ENCODE data around the gene PLGRKT.

The PLGRKT gene

DNA sequence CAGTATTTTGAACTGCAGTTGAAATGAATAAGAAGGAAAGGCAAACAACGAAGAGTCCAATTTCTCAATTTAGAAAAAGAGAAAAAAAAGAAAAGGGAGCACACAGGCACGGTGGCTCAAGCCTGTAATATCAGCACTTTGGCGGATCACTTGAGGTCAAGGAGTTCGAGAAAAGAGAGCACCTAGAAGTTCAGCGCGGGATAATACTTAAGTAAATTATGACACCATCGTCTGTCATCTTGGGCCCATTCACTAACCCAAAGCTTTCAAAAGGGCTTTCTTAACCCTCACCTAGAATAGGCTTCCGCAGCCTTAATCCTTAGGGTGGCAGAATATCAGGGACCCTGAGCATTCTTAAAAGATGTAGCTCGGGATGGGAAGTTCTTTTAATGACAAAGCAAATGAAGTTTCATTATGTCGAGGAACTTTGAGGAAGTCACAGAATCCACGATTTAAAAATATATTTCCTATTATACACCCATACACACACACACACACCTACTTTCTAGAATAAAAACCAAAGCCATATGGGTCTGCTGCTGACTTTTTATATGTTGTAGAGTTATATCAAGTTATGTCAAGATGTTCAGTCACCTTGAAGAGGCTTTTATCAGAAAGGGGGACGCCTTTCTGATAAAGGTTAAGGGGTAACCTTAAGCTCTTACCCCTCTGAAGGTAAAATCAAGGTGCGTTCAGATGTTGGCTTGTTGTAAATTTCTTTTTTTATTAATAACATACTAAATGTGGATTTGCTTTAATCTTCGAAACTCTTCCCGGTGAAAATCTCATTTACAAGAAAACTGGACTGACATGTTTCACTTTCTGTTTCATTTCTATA is 12.0 kb upstream of the PLGRKT start:
- Histone ChIP-seq H3K4me1 (ENCODE audit: control insufficient read depth, low read length) (peaks cover 11% of the 10 kb centered on the region), H3K27me3 (ENCODE audit: control insufficient read depth, low read length) (peaks cover 42% of the 10 kb centered on the region), H3K9me2 (replicated peaks; ENCODE audit: control insufficient read depth, low read length) (no peaks in the 10 kb centered on the region), H3K36me3 (ENCODE audit: control insufficient read depth, low read length) (no peaks in the 10 kb centered on the region), H4K20me1 (ENCODE audit: control insufficient read depth, insufficient read depth, low read depth, low read length) (no peaks in the 10 kb centered on the region), H3K27ac (ENCODE audit: low read depth, low read length) (no peak overlapping the region), H3F3A (ENCODE audit: control insufficient read depth, insufficient read depth) (no peaks in the 10 kb centered on the region), H3K4me2 (ENCODE audit: low read length) (peak overlapping the region; percentile 84), H3K4me3 (ENCODE audit: low read length) (peak overlapping the region; percentile 76), H3K9me3 (ENCODE audit: control insufficient read depth, insufficient read depth, low read length) (no peaks in the 10 kb centered on the region), H3K79me2 (ENCODE audit: control insufficient read depth, low read length) (no peaks in the 10 kb centered on the region)
- TF ChIP-seq EZH2phosphoT487 (IDR thresholded peaks at IDR 0.05; ENCODE audit: borderline replicate concordance, low read length), result no peak
- TF ChIP-seq, protein P1, sequence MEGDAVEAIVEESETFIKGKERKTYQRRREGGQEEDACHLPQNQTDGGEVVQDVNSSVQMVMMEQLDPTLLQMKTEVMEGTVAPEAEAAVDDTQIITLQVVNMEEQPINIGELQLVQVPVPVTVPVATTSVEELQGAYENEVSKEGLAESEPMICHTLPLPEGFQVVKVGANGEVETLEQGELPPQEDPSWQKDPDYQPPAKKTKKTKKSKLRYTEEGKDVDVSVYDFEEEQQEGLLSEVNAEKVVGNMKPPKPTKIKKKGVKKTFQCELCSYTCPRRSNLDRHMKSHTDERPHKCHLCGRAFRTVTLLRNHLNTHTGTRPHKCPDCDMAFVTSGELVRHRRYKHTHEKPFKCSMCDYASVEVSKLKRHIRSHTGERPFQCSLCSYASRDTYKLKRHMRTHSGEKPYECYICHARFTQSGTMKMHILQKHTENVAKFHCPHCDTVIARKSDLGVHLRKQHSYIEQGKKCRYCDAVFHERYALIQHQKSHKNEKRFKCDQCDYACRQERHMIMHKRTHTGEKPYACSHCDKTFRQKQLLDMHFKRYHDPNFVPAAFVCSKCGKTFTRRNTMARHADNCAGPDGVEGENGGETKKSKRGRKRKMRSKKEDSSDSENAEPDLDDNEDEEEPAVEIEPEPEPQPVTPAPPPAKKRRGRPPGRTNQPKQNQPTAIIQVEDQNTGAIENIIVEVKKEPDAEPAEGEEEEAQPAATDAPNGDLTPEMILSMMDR (IDR thresholded peaks at IDR 0.05; ENCODE audit: low read depth, low read length, poor library complexity, severe bottlenecking), result no peak

DNA sequence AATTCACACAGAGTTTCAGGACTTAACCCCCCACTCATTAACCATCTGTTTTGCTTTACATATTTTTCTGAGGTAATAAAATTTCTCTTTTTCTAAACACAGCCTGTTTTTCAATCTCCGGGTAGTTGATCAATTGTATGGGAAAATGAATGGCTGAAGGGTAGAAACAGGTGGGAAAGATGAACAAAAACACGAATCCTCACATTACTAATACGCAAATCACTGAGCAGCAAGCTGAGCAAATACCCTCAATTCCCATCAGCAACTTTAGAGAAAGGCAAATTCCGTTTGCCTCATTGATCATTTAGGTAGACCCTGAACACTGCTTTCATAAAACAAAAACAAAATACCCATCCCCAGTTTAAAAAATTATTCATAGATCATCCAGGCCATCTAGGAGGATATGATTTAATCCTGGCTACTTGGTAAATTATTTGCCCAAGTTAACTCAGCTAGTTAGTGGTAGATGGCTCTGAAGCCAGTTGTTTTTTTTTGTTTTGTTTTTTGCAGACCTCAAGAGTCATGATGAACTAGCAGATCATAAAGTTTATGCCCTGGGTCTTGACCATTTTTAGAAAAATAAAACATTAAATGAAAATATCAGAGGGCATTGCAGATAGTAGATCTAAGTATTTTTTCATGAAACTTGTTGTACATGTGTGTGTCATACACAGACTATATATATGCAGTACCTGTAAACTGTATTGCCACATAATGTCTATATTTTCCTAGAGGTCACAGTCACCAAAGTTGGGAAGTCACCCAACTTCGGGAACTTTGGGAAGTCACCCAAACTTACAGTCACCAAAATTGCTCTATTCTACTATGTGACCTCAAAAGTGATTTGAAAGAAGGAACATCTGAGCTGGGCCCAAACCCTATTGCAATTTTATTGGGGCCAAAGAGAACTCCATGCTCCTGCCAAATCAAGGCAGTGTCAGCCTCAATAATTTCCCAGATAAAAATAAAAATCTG is 11.0 kb upstream of the PLGRKT start:
- Histone ChIP-seq H3K4me1 (ENCODE audit: control insufficient read depth, low read length) (peaks cover 10% of the 10 kb centered on the region), H3K9me2 (replicated peaks; ENCODE audit: control insufficient read depth, low read length) (no peaks in the 10 kb centered on the region)

DNA sequence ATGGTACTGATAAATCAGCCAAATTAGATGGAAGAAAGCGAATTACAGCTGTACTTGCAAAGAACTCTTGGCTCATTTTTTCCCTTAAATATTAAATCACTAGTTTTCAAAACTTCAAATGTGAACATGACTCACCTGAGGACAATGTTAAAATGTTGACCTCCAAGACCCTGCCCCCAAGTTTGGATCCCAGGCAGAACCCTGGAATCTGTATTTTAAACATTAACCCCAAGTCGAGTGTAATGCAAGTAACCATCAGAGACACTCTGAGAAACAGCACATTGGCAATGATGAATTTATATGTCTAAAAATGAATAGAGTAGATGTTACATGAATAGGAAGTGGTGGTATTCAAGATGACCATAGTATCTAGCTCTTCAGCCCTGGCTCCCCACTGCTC is 10.3 kb upstream of the PLGRKT start:
- H3K9me2 ChIP-seq (replicated peaks; ENCODE audit: control insufficient read depth, low read length), result no peaks in the 10 kb centered on the region
- H3K4me1 ChIP-seq (ENCODE audit: control insufficient read depth, low read length), result peaks cover 10% of the 10 kb centered on the region
- no peak overlapping the region for H3K4me2 ChIP-seq (ENCODE audit: low read length)
- no peaks in the 10 kb centered on the region for H3K9me3 ChIP-seq (ENCODE audit: control insufficient read depth, insufficient read depth, low read length)
- H3K27ac ChIP-seq (ENCODE audit: low read depth, low read length), result no peak overlapping the region
- H3K79me2 ChIP-seq (ENCODE audit: control insufficient read depth, low read length), result no peaks in the 10 kb centered on the region
- H3K4me3 ChIP-seq (ENCODE audit: low read length), result no peak overlapping the region
- H3K36me3 ChIP-seq (ENCODE audit: control insufficient read depth, low read length), result no peaks in the 10 kb centered on the region
- no peaks in the 10 kb centered on the region for H3F3A ChIP-seq (ENCODE audit: control insufficient read depth, insufficient read depth)
- H4K20me1 ChIP-seq (ENCODE audit: control insufficient read depth, insufficient read depth, low read depth, low read length), result no peaks in the 10 kb centered on the region
- H3K27me3 ChIP-seq (ENCODE audit: control insufficient read depth, low read length), result peaks cover 53% of the 10 kb centered on the region
- TF ChIP-seq EZH2phosphoT487 (IDR thresholded peaks at IDR 0.05; ENCODE audit: borderline replicate concordance, low read length), result no peak
- TF ChIP-seq, protein P1 (IDR thresholded peaks at IDR 0.05; ENCODE audit: low read depth, low read length, poor library complexity, severe bottlenecking), result no peak

More for the DNA sequence above, 11.0 kb upstream of the PLGRKT start:
- H3K27me3 ChIP-seq (ENCODE audit: control insufficient read depth, low read length), result peaks cover 48% of the 10 kb centered on the region
- H3K9me3 ChIP-seq (ENCODE audit: control insufficient read depth, insufficient read depth, low read length), result no peaks in the 10 kb centered on the region
- no peaks in the 10 kb centered on the region for H4K20me1 ChIP-seq (ENCODE audit: control insufficient read depth, insufficient read depth, low read depth, low read length)
- TF ChIP-seq, protein P1 (IDR thresholded peaks at IDR 0.05; ENCODE audit: low read depth, low read length, poor library complexity, severe bottlenecking), result no peak
- no peak for TF ChIP-seq EZH2phosphoT487 (IDR thresholded peaks at IDR 0.05; ENCODE audit: borderline replicate concordance, low read length)
- no peak overlapping the region for H3K4me2 ChIP-seq (ENCODE audit: low read length)
- H3K4me3 ChIP-seq (ENCODE audit: low read length), result no peak overlapping the region
- no peaks in the 10 kb centered on the region for H3K79me2 ChIP-seq (ENCODE audit: control insufficient read depth, low read length)
- no peak overlapping the region for H3K27ac ChIP-seq (ENCODE audit: low read depth, low read length)
- no peaks in the 10 kb centered on the region for H3F3A ChIP-seq (ENCODE audit: control insufficient read depth, insufficient read depth)
- no peaks in the 10 kb centered on the region for H3K36me3 ChIP-seq (ENCODE audit: control insufficient read depth, low read length)

Data from DOHH2 (cell line).